Stimulated activated CD8-positive, alpha-beta memory T cell treated with anti-CD3 and anti-CD28 coated beads, Interleukin-12 subunit alpha, Interleukin-12 subunit beta, amount 100 ng/mL, for 24 hours (primary cell): Measurements from ENCODE around the gene PHKA1.
A peak's percentile ranks its signal among the peaks of the same experiment; 100 is the strongest.
"Not testable (repeated sequence)": the region's sequence is repeated elsewhere in the genome, so short reads cannot be mapped to it uniquely, and the experiment has no call there.

Experiments used
- DNase-seq: peaks from one replicate; pipeline ENCODE4 v3.0.0-alpha.2; 2020; ENCODE audit errors: extremely low read depth

The PHKA1 gene

GRCh38 chrX:72713599-72714477, at the start of gene PHKA1:
Gene PHKA1, minus strand, starts transcription at chrX:72714306. Its CDS starts 426 bp downstream, at chrX:72713880.
- peak; percentile 17 for DNase-seq

- not testable (repeated sequence) for DNase-seq
Observed at GRCh38 chrX:72760454-72760853, 46.3 kb upstream of the PHKA1 start.

- DNase-seq = not testable (repeated sequence)
Observed at GRCh38 chrX:72748545-72748944, 34.4 kb upstream of the PHKA1 start.

GRCh38 chrX:72745546-72745945, 31.4 kb upstream of the PHKA1 start:
- DNase-seq = not testable (repeated sequence)

- DNase-seq = no peak
Observed at GRCh38 chrX:72735561-72735960, 21.5 kb upstream of the PHKA1 start.

- not testable (repeated sequence) for DNase-seq
Observed at GRCh38 chrX:72733636-72734035, 19.5 kb upstream of the PHKA1 start.

GRCh38 chrX:72727846-72728245, 13.7 kb upstream of the PHKA1 start:
- no peak for DNase-seq

GRCh38 chrX:72716766-72717165, 2.7 kb upstream of the PHKA1 start:
- no peak for DNase-seq

GRCh38 chrX:72715546-72715945, 1.4 kb upstream of the PHKA1 start:
- DNase-seq = no peak

GRCh38 chrX:72714478-72714916, 391 bp upstream of the PHKA1 start:
- DNase-seq = no peak

GRCh38 chrX:72713130-72713529, 976 bp downstream of the PHKA1 start:
- no peak for DNase-seq

- no peak for DNase-seq
Observed at GRCh38 chrX:72712094-72712755, 1.9 kb downstream of the PHKA1 start.

GRCh38 chrX:72705814-72706213, 8.3 kb downstream of the PHKA1 start:
- no peak for DNase-seq

- DNase-seq = no peak
Observed at GRCh38 chrX:72705111-72705510, 9.0 kb downstream of the PHKA1 start.

GRCh38 chrX:72694170-72694569, 19.9 kb downstream of the PHKA1 start:
- DNase-seq = no peak

GRCh38 chrX:72693477-72693876, 20.6 kb downstream of the PHKA1 start:
- DNase-seq = no peak

GRCh38 chrX:72687396-72687795, 26.7 kb downstream of the PHKA1 start:
- no peak for DNase-seq

GRCh38 chrX:72685810-72686456, 28.2 kb downstream of the PHKA1 start:
- no peak for DNase-seq

GRCh38 chrX:72685018-72685417, 29.1 kb downstream of the PHKA1 start:
- no peak for DNase-seq

GRCh38 chrX:72683631-72684030, 30.5 kb downstream of the PHKA1 start:
- no peak for DNase-seq

GRCh38 chrX:72676465-72676864, 37.6 kb downstream of the PHKA1 start:
- DNase-seq = no peak

GRCh38 chrX:72673951-72674350, 40.2 kb downstream of the PHKA1 start:
- DNase-seq = not testable (repeated sequence)
